GM12801 (cell line): ENCODE measurements around the gene ASCL5.

Experiments used
- CTCF ChIP-seq: IDR thresholded peaks from one replicate; pipeline ENCODE4 v1.5.1; 2011; ENCODE audit warnings: control low read depth; ENCODE audit not compliant: insufficient read length; ENCODE audit errors: extremely low read depth

ASCL5 gene

GRCh38 chr1:201100169-201100930, 26.6 kb downstream of the ASCL5 start:
- TF ChIP-seq CTCF = no peak

- TF ChIP-seq CTCF = no peak
These were observed 27.8 kb downstream of the ASCL5 start for GRCh38 chr1:201098992-201099677.

- TF ChIP-seq CTCF = no peak
These were observed 29.8 kb downstream of the ASCL5 start for GRCh38 chr1:201096977-201097856.

GRCh38 chr1:201096041-201096461, 30.9 kb downstream of the ASCL5 start:
- TF ChIP-seq CTCF = no peak

- no peak for TF ChIP-seq CTCF
These were observed 31.4 kb downstream of the ASCL5 start for GRCh38 chr1:201095581-201095980.

- TF ChIP-seq CTCF = no peak
These were observed 32.2 kb downstream of the ASCL5 start for GRCh38 chr1:201094832-201095231.

- TF ChIP-seq CTCF = no peak
These were observed 33.0 kb downstream of the ASCL5 start for GRCh38 chr1:201093962-201094361.
